AG10803 (cell line): Measurements from ENCODE around the gene DLGAP1.
"Not testable (repeated sequence)": the region's sequence is repeated elsewhere in the genome, so short reads cannot be mapped to it uniquely, and the experiment has no call there.

Experiments used
- DNase-seq: peaks from one replicate; pipeline ENCODE4 v3.0.0; 2010; ENCODE audit warnings: low read depth
- H3K4me3 ChIP-seq: 2 replicates; pipeline ENCODE4 v1.5.1; 2011; ENCODE audit warnings: mild to moderate bottlenecking, low read length, control low read depth
- CTCF ChIP-seq: conservative IDR thresholded peaks from 2 replicates; pipeline ENCODE4 v1.5.1; 2011; ENCODE audit warnings: mild to moderate bottlenecking, low read length, control low read depth, inconsistent platforms

DLGAP1 gene

GRCh38 chr18:4299395-4299794 lies 155.7 kb downstream of the DLGAP1 start:
- DNase-seq = no peak
- no peak overlapping the region for H3K4me3 ChIP-seq
- TF ChIP-seq CTCF = no peak

GRCh38 chr18:4293337-4293736 lies 161.8 kb downstream of the DLGAP1 start:
- no peak overlapping the region for H3K4me3 ChIP-seq
- no peak for TF ChIP-seq CTCF
- DNase-seq = no peak

GRCh38 chr18:4292696-4293095 lies 162.4 kb downstream of the DLGAP1 start:
- no peak for TF ChIP-seq CTCF
- no peak overlapping the region for H3K4me3 ChIP-seq
- no peak for DNase-seq

GRCh38 chr18:4287340-4287739 lies 167.8 kb downstream of the DLGAP1 start:
- DNase-seq, H3K4me3 ChIP-seq: not testable (repeated sequence)

DNA sequence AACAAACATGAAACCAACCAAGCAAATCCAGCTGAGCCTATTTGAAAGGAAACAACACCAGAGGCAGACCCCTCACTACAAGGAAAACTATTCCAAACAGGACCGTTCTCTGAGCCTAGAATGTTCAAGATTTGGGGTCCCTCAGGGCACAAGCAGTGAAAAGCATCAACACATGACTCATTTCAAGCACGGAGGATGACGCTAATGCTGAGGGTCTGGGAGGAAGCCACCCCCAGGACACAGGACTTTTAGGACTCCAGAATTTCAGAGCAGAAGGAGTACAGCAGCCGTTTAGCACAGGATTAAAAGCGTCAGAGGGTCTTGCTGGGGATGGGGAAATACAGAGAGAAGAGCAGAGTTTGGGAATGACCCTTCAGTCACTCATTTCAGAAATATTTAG lies 168.9 kb downstream of the DLGAP1 start:
- no peak for DNase-seq
- TF ChIP-seq CTCF = no peak
- no peak overlapping the region for H3K4me3 ChIP-seq

DNA sequence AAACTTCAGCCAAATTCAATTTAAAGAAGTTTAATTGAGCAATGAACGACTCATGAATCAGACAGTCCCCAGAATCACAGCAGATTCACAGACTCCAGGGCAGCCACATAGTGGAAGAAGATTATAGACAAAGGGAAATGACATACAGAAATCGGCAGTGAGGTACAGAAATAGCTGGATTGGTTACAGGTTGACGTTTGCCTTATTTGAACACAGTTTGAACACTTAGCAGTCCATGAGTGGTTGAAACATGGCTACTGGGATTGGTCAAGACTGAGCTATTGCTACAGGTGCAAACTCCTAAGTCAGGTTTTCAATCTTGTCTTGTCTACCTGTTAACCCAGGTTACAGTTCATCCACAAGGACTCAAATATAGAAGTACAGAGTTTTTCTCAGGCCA lies 169.6 kb downstream of the DLGAP1 start:
- H3K4me3 ChIP-seq = no peak overlapping the region
- TF ChIP-seq CTCF = no peak
- DNase-seq = no peak

- no peak overlapping the region for H3K4me3 ChIP-seq
- no peak for TF ChIP-seq CTCF
- DNase-seq = no peak
These were observed 170.6 kb downstream of the DLGAP1 start for GRCh38 chr18:4284528-4284927.

- no peak overlapping the region for H3K4me3 ChIP-seq
- no peak for DNase-seq
- TF ChIP-seq CTCF = no peak
These were observed 171.3 kb downstream of the DLGAP1 start for GRCh38 chr18:4283746-4284291.
